Measurements from ENCODE around the gene GPR68.

DNA sequence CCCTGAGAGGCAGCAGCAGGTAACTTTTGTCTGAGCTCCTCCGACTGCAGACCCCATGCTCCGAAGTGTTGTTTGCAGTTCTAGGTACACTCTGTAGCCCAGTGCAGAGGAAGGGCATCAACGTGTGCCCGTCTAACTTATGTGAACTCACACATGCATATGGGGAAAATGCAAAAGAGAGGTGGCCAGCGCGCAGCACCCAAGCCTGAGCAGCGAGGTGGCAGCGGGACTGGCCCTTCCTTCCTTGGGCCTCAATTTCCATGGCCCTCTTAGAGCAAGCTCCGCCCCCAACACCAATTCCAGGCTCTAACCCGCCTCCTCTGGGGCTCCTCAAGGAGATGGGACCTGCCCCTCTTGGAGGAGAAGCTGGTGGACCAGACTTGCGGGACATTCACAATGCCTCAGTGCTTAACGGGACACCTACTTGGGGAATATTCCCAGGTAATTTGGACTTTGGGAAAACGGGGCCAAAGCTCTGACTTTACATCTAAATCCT lies 27.7 kb downstream of the GPR68 start:
- TF ChIP-seq, protein P1, sequence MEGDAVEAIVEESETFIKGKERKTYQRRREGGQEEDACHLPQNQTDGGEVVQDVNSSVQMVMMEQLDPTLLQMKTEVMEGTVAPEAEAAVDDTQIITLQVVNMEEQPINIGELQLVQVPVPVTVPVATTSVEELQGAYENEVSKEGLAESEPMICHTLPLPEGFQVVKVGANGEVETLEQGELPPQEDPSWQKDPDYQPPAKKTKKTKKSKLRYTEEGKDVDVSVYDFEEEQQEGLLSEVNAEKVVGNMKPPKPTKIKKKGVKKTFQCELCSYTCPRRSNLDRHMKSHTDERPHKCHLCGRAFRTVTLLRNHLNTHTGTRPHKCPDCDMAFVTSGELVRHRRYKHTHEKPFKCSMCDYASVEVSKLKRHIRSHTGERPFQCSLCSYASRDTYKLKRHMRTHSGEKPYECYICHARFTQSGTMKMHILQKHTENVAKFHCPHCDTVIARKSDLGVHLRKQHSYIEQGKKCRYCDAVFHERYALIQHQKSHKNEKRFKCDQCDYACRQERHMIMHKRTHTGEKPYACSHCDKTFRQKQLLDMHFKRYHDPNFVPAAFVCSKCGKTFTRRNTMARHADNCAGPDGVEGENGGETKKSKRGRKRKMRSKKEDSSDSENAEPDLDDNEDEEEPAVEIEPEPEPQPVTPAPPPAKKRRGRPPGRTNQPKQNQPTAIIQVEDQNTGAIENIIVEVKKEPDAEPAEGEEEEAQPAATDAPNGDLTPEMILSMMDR (IDR thresholded peaks at IDR 0.05 in 8 of 11, conservative IDR thresholded peaks at IDR 0.05 in 3 of 11): no peak
- TF ChIP-seq POLR2A (IDR thresholded peaks at IDR 0.05) (no peak), POLR2AphosphoS5 (IDR thresholded peaks at IDR 0.05) (no peak)
